ENCODE measurements around the gene ECE1. TPM values are rescaled to one million over a fixed set of nuclear protein-coding genes. Genes with fewer than 3 reads are reported as not detected.

The ECE1 gene
- total and polyA plus RNA-seq, 10 of the 15 experiments (the other 5 are each of a cell fraction or from before 2014, with no cell fraction given) = 0.97 to 81.0 (median 37.0) TPM

DNA sequence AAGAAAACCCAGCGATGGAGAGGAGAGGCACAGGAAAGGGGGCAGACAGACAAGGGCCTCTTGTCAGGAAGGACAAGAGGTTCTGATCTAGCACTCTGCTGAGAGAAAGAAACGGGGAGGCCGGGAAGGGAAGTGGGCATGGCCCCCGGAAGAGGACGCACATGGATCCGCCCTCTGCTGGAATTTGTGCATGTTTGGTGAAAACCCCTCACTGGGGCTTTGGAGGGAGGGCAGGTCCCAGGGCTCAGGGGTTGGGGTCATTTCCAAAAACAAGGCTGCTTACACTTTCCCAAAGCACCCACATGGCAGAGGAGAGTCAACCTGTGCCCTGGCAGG is 32.4 kb upstream of the ECE1 start (continued):
- TF ChIP-seq, protein P1, sequence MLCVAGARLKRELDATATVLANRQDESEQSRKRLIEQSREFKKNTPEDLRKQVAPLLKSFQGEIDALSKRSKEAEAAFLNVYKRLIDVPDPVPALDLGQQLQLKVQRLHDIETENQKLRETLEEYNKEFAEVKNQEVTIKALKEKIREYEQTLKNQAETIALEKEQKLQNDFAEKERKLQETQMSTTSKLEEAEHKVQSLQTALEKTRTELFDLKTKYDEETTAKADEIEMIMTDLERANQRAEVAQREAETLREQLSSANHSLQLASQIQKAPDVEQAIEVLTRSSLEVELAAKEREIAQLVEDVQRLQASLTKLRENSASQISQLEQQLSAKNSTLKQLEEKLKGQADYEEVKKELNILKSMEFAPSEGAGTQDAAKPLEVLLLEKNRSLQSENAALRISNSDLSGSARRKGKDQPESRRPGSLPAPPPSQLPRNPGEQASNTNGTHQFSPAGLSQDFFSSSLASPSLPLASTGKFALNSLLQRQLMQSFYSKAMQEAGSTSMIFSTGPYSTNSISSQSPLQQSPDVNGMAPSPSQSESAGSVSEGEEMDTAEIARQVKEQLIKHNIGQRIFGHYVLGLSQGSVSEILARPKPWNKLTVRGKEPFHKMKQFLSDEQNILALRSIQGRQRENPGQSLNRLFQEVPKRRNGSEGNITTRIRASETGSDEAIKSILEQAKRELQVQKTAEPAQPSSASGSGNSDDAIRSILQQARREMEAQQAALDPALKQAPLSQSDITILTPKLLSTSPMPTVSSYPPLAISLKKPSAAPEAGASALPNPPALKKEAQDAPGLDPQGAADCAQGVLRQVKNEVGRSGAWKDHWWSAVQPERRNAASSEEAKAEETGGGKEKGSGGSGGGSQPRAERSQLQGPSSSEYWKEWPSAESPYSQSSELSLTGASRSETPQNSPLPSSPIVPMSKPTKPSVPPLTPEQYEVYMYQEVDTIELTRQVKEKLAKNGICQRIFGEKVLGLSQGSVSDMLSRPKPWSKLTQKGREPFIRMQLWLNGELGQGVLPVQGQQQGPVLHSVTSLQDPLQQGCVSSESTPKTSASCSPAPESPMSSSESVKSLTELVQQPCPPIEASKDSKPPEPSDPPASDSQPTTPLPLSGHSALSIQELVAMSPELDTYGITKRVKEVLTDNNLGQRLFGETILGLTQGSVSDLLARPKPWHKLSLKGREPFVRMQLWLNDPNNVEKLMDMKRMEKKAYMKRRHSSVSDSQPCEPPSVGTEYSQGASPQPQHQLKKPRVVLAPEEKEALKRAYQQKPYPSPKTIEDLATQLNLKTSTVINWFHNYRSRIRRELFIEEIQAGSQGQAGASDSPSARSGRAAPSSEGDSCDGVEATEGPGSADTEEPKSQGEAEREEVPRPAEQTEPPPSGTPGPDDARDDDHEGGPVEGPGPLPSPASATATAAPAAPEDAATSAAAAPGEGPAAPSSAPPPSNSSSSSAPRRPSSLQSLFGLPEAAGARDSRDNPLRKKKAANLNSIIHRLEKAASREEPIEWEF (IDR thresholded peaks at IDR 0.05; ENCODE audit: insufficient replicate concordance, low read depth, low read length) = no peak
- TF ChIP-seq YY1 (IDR thresholded peaks at IDR 0.05; ENCODE audit: low read depth, low read length) = no peak
- TF ChIP-seq, protein P2, sequence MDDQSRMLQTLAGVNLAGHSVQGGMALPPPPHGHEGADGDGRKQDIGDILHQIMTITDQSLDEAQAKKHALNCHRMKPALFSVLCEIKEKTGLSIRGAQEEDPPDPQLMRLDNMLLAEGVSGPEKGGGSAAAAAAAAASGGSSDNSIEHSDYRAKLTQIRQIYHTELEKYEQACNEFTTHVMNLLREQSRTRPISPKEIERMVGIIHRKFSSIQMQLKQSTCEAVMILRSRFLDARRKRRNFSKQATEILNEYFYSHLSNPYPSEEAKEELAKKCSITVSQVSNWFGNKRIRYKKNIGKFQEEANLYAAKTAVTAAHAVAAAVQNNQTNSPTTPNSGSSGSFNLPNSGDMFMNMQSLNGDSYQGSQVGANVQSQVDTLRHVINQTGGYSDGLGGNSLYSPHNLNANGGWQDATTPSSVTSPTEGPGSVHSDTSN (IDR thresholded peaks at IDR 0.05; ENCODE audit: insufficient replicate concordance, low read depth, low read length) = no peak
- no peak for TF ChIP-seq PAX8 (IDR thresholded peaks at IDR 0.05)
- no peak for TF ChIP-seq POLR2AphosphoS2 (IDR thresholded peaks at IDR 0.05; ENCODE audit: low read depth, low read length)
- TF ChIP-seq IKZF1 (conservative IDR thresholded peaks at IDR 0.05) = no peak
- TF ChIP-seq GATAD2B (conservative IDR thresholded peaks at IDR 0.05; ENCODE audit: low read depth) = no peak
- TF ChIP-seq RELA (IDR thresholded peaks at IDR 0.05; ENCODE audit: borderline replicate concordance, partially characterized antibody) = no peak
- TF ChIP-seq NFIC (IDR thresholded peaks at IDR 0.05; ENCODE audit: low read depth, low read length) = no peak
- TF ChIP-seq MTA3 (IDR thresholded peaks at IDR 0.05; ENCODE audit: borderline replicate concordance, low read length) = no peak

All from GM12878 (cell line).